ENCODE data around the gene KLHL18. TPM values are rescaled to one million over a fixed set of nuclear protein-coding genes. Genes with fewer than 3 reads are reported as not detected.
"Not testable (repeated sequence)": the region's sequence is repeated elsewhere in the genome, so short reads cannot be mapped to it uniquely, and the experiment has no call there.

Gene KLHL18
- polyA plus RNA-seq, 2 of the 4 experiments (the other 2 are of a cell fraction) = 14.3 to 20.7 TPM

GRCh38 chr3:47291158-47291753, 8.5 kb downstream of the KLHL18 start:
- 95% methylated on average over 4 of the region's 4 CpGs for WGBS (ENCODE audit: missing lambda C conversion rate)
- FAIRE-seq = no peak

GRCh38 chr3:47291754-47292420, 9.1 kb downstream of the KLHL18 start:
- POLR2A ChIA-PET; H3K27ac ChIP-seq; ATAC-seq; H3K4me1 ChIP-seq; H3K4me3 ChIP-seq; H3K4me2 ChIP-seq; H3K9me3 ChIP-seq; DNase-seq (ENCODE audit: low read depth in 1 of 2, low spot score in 1 of 2); FAIRE-seq: not testable (repeated sequence)
- WGBS (ENCODE audit: missing lambda C conversion rate) = 91% methylated on average over 9 of the region's 9 CpGs
- CTCF ChIA-PET = interaction anchor here (0.6 to 1.0 kb wide), 2 partner anchors 286 to 425 kb away, joined by 3 read pairs; no protein-coding TSS in a partner anchor

More at GRCh38 chr3:47291158-47291753, 8.5 kb downstream of the KLHL18 start:
- Histone ChIP-seq H3K9me3 (no peaks in the 10 kb centered on the region), H3K4me1 (no peaks in the 10 kb centered on the region), H3K4me3 (no peak overlapping the region), H3K27ac (no peak overlapping the region), H3K4me2 (no peak overlapping the region)
- ATAC-seq = no peak
- TF ChIP-seq HOXB5 (CRISPR knock-in tag; IDR thresholded peaks at IDR 0.05) = no peak
- no peak for TF ChIP-seq MAZ (IDR thresholded peaks at IDR 0.05; ENCODE audit: borderline replicate concordance, low read depth, low read length)
- no peak for TF ChIP-seq ZFP36 (IDR thresholded peaks at IDR 0.05; ENCODE audit: borderline replicate concordance, partially characterized antibody)
- no peak for TF ChIP-seq BCL3 (IDR thresholded peaks at IDR 0.05)
- no peak for TF ChIP-seq MAX (IDR thresholded peaks at IDR 0.05)
- no peak for TF ChIP-seq JUNB (IDR thresholded peaks at IDR 0.05)
- TF ChIP-seq E2F6 (IDR thresholded peaks at IDR 0.05; ENCODE audit: borderline replicate concordance, low read depth) = no peak
- TF ChIP-seq EHMT2 (IDR thresholded peaks at IDR 0.05; ENCODE audit: low read depth) = no peak
- TF ChIP-seq USF2 (IDR thresholded peaks at IDR 0.05) = no peak
- no peak for TF ChIP-seq MYC (IDR thresholded peaks at IDR 0.05; ENCODE audit: borderline replicate concordance, low read length)
- no peak for TF ChIP-seq CHD4 (IDR thresholded peaks at IDR 0.05; ENCODE audit: borderline replicate concordance)
- no peak for TF ChIP-seq REST (IDR thresholded peaks at IDR 0.05)
- TF ChIP-seq HDAC2 (IDR thresholded peaks at IDR 0.05) = no peak
- TF ChIP-seq POLR2A (IDR thresholded peaks at IDR 0.05; ENCODE audit: low read length) = no peak
- no peak for TF ChIP-seq ELK1 (IDR thresholded peaks at IDR 0.05; ENCODE audit: low read depth, low read length)
- TF ChIP-seq ZSCAN20 (CRISPR knock-in tag; IDR thresholded peaks at IDR 0.05) = no peak
- TF ChIP-seq CBX8 (IDR thresholded peaks at IDR 0.05) = no peak
- ChIA-PET CTCF (interaction anchor here (0.9 to 1.0 kb wide), 2 partner anchors 36 to 424 kb away, joined by 3 read pairs; no protein-coding TSS in a partner anchor), POLR2A (no interaction called here)
- no peak for DNase-seq (ENCODE audit: low read depth in 1 of 2, low spot score in 1 of 2)

All from A549 (cell line).